Muscle layer of duodenum (tissue), 2 donors: ENCODE measurements around the gene PAX5.

ENCODE experiments used
- H3K27ac ChIP-seq: one replicate; pipeline ENCODE4 v1.7.0; 2013; ENCODE audit warnings: mild to moderate bottlenecking, low read length
- H3K27me3 ChIP-seq: one replicate; pipeline ENCODE4 v1.7.0; 2013; ENCODE audit warnings: low read depth, mild to moderate bottlenecking, control low read depth, low read length
- H3K36me3 ChIP-seq, 2 donors: one replicate each; pipeline ENCODE4 v1.7.0; 2013; ENCODE audit warnings: low read length in 2 of 2, control low read depth in 1 of 2, mild to moderate bottlenecking in 1 of 2; ENCODE audit not compliant: insufficient read depth in 2 of 2, control insufficient read depth in 1 of 2
- H3K4me1 ChIP-seq, 2 donors: one replicate each; pipeline ENCODE4 v1.7.0; 2013; ENCODE audit warnings: low read length in 2 of 2, mild to moderate bottlenecking in 2 of 2, control low read depth in 1 of 2, moderate library complexity in 1 of 2; ENCODE audit not compliant: insufficient read depth in 2 of 2, control insufficient read depth in 1 of 2
- H3K4me3 ChIP-seq, 2 donors: one replicate each; pipeline ENCODE4 v1.7.0; 2013; ENCODE audit warnings: low read length in 2 of 2, low read depth in 1 of 2, mild to moderate bottlenecking in 1 of 2
- H3K9me3 ChIP-seq, 2 donors: one replicate each; pipeline ENCODE4 v1.7.0; 2013; ENCODE audit warnings: low read length in 2 of 2, control low read depth in 1 of 2, mild to moderate bottlenecking in 1 of 2; ENCODE audit not compliant: control insufficient read depth in 1 of 2
- donor health status: healthy.

The PAX5 gene

DNA sequence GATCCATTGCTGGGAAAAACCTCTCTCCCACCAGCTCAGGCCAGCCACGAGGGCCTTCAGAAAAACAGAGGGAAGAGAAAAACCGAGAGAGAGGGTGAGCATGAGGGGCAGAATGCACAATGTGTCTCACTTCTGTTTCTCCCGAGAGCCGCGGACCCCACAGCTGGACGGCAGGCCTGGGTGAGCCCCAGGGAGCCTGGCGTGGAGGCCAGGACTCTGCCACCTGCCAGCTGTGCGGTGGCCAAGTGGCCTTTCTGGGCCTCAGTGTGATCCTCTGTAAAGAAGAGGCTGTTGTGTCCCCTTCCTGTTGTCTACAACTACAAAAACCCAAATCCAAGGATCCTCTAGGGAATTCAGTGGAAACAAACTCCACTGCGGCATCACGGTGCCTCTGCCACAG, 179.3 kb downstream of the PAX5 start:
- Histone ChIP-seq H3K9me3 (no peaks in the 10 kb centered on the region), H3K4me1 (no peaks in the 10 kb centered on the region), H3K27ac (no peak overlapping the region), H3K4me3 (no peak overlapping the region), H3K27me3 (no peaks in the 10 kb centered on the region), H3K36me3 (no peaks in the 10 kb centered on the region)

DNA sequence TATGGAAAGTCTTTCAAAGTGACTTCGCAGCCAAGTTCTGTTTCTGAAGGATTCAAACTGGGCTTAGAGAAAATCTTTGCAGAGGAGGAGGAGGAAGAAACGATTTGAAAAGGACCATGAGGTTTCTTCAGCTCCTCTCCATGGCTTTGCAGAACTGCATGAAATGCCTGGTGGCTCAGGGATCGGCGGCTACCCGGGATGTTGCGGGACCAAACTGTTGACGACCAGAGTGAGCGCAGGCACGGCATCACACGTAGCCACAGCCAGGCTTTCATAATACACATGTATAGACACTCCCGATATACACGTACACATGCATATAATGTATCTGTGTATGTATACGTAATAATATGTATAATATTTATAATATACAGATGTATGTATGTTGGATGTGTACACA, 180.0 kb downstream of the PAX5 start:
- H3K27me3 ChIP-seq: no peaks in the 10 kb centered on the region
- H3K4me3 ChIP-seq: no peak overlapping the region
- H3K27ac ChIP-seq: no peak overlapping the region
- no peaks in the 10 kb centered on the region for H3K36me3 ChIP-seq
- H3K4me1 ChIP-seq: no peaks in the 10 kb centered on the region
- H3K9me3 ChIP-seq: no peaks in the 10 kb centered on the region

DNA sequence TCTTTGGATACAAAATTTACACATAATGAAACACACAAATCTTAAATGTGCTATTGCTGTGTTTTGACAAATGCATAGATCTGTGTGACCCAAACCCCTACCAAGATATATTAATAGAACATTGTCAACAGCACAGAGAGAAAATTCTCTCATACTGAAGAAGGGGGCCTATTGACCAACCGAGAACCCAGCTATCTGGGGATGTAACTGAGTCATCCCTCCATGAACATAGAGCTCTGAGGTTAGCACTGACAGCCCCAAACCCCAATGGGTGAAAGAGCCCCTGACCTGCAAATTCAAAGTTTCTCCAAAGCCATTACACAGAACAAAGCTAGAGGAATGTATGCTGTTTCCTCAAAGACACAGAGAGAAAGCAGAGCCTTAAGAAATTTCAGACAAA, 180.8 kb downstream of the PAX5 start:
- H3K27ac ChIP-seq: no peak overlapping the region

DNA sequence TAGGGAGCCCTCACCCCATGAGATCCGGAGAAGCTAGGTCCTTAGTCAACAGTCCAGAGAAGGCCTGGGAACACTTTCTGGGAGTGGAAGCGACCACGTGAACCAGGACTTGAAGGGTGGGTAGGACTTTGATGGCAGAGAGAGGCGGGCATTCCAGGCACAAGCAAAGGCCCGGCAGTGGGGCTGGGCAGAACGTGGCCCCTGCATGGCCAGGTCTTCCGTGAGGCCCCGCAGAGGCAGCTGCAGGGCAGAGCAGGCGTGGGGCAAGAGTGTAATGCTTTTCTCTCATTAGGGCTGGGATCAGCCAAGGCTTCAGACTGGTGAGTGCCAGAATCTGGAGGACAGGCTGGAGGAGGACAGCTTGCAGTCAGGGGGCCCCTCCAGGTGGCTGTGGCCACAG, 184.1 kb downstream of the PAX5 start:
- no peaks in the 10 kb centered on the region for H3K27me3 ChIP-seq
- H3K4me1 ChIP-seq: no peaks in the 10 kb centered on the region
- no peak overlapping the region for H3K27ac ChIP-seq
- no peaks in the 10 kb centered on the region for H3K36me3 ChIP-seq
- H3K4me3 ChIP-seq: no peak overlapping the region
- no peaks in the 10 kb centered on the region for H3K9me3 ChIP-seq

More for the DNA sequence above, 180.8 kb downstream of the PAX5 start:
- Histone ChIP-seq H3K9me3 (no peaks in the 10 kb centered on the region), H3K4me1 (no peaks in the 10 kb centered on the region), H3K27me3 (no peaks in the 10 kb centered on the region), H3K36me3 (no peaks in the 10 kb centered on the region), H3K4me3 (no peak overlapping the region)

DNA sequence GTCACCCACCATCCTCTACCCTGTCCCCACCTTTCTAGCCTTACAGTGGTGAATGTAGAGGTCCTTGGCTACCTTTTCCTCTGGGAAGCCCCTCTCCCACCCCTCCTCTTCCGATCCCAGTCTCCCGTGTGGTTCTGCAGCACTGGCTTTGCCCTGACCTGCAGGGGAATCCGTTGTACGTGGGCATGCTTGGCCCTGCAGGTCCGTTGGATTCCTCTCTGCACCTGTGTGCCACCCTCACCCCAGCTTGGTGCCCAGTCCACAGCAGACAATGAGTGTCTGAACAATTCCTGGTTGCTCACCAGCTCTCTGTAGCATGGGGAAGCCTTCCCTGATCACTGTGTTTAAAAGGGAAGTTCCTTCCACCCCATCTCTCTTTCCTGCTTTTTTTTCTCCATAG, 185.1 kb downstream of the PAX5 start:
- Histone ChIP-seq H3K27ac (no peak overlapping the region), H3K27me3 (no peaks in the 10 kb centered on the region), H3K36me3 (no peaks in the 10 kb centered on the region), H3K4me1 (no peaks in the 10 kb centered on the region), H3K9me3 (no peaks in the 10 kb centered on the region), H3K4me3 (no peak overlapping the region)

DNA sequence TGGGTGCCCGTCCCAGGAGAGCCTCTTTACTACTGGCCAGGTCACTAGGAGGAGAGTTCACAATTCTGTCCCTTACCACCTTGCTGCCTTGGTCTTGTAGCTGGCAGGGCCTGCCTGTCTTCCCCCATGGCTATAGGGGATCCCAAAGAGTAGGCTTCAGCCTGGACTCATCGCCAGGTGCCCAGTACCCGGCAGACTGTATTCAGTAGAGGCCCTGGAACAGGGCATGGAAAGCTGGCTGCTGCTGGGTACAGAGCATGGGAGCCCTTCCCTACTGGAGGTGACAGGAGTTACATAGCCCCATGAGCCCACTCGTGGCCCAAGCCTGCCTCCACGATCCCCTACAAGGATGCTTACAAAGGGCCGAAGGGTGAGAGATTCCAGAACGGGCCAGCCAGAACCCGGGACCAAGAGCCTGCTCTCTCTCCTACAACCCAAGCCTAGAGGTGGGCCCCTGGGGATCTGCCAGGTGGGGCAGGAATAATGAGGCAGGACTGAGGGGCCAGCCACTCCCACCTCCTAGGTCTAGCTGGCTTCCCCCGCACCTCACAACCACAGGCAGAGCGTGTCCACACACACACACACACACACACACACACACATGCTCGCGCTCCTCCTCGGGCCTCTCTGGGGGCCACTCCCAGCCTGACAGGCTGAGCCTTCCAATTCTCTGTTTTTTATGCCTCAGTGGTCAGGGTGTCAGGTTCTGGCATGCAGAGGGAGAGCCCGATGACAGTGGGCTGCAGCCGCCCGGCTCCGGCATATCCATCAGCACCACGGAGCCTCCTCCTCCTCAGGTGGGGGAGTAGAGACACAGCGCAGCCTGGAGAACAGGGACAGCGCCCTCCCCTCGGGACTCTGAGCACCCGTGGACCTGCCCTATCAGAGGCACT, 186.0 kb downstream of the PAX5 start:
- H3K4me3 ChIP-seq: no peak overlapping the region
- no peak overlapping the region for H3K27ac ChIP-seq
- no peaks in the 10 kb centered on the region for H3K4me1 ChIP-seq
- H3K27me3 ChIP-seq: no peaks in the 10 kb centered on the region
- no peaks in the 10 kb centered on the region for H3K9me3 ChIP-seq
- H3K36me3 ChIP-seq: no peaks in the 10 kb centered on the region

DNA sequence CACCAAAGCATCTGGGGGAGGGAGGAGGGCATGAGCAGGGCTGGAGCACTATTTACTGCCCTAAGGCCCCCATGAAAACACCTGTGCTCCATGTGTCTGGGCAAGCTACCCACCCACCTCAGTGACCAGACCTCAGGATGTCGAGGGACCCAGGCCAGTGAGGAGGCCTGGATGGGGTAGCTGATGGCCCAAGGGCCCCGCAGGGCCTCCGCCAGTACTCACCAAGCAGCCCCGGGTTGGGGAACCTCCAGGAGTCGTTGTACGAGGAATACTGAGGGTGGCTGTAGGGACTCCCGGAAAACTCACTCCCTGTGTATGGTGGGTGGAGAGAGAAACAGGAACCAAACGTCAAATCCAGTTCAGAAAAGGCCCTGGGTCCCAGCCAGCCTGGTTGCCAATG, 187.4 kb downstream of the PAX5 start:
- Histone ChIP-seq H3K4me1 (no peaks in the 10 kb centered on the region), H3K27ac (no peak overlapping the region), H3K9me3 (no peaks in the 10 kb centered on the region), H3K27me3 (no peaks in the 10 kb centered on the region), H3K36me3 (no peaks in the 10 kb centered on the region), H3K4me3 (no peak overlapping the region)

DNA sequence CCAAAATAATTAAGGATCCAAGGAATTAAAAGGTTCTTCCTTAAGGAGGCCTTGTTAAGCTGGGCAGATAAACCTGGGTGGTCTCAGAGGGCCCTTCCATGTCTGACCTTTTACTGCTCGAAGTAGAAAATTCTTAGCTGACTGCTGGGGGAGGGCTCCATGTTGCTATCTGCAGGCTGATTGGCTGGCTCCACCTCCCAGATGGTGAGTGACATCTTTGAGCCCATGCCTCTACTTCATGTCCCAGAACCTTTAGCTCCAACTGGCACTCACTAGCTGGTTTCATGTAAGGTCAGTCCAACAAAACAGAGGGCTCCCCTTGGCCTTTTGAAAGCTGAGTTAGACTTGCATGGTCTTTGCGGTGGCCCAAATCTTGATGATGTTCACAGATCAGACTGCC, 188.2 kb downstream of the PAX5 start:
- H3K36me3 ChIP-seq: no peaks in the 10 kb centered on the region
- H3K9me3 ChIP-seq: no peaks in the 10 kb centered on the region
- no peaks in the 10 kb centered on the region for H3K4me1 ChIP-seq
- no peak overlapping the region for H3K27ac ChIP-seq
- no peaks in the 10 kb centered on the region for H3K27me3 ChIP-seq
- no peak overlapping the region for H3K4me3 ChIP-seq

DNA sequence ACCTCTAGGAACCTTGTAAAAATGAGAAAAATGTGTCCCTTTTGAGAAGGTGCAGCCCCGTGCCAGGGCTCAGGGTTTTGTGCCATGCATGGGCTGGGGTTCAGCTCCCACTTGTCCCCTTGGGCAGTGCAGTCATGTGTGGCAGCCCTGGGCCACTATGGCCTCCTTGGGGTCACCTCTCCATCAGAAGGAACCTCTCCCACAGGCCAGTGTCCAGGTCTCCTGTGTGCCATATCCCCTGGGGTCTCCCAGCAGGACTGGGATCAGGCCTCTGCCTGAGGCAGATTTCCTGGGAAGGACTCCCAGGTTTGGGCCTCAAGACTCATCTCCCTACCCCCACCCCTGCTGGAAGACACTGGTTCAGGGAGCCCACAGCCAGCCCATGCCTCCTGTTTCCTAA, 189.1 kb downstream of the PAX5 start:
- H3K4me1 ChIP-seq: no peaks in the 10 kb centered on the region
- no peaks in the 10 kb centered on the region for H3K36me3 ChIP-seq
- no peak overlapping the region for H3K27ac ChIP-seq
- no peaks in the 10 kb centered on the region for H3K9me3 ChIP-seq
- H3K4me3 ChIP-seq: no peak overlapping the region
- no peaks in the 10 kb centered on the region for H3K27me3 ChIP-seq

DNA sequence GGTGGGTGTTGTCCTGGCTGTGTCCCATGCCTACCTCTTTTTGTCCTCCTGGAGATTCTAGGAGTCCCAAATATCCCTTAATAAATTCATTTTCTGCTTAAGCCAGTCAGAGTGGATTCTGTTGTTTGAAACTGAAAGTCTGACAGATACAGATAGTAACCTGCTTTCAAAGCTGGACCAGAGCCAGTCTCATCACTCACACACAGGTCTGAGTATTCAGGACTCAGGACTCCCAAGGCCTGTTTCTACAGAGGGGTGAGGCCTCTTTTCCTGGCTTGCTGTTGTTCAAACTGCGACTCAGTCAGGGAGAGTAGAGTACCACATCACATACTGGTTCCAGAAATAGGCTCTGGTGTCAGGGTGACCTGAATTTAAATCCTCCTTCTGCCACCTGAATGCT, 190.1 kb downstream of the PAX5 start:
- H3K4me1 ChIP-seq: no peaks in the 10 kb centered on the region
- no peaks in the 10 kb centered on the region for H3K9me3 ChIP-seq
- H3K36me3 ChIP-seq: no peaks in the 10 kb centered on the region
- no peaks in the 10 kb centered on the region for H3K27me3 ChIP-seq
- no peak overlapping the region for H3K27ac ChIP-seq
- no peak overlapping the region for H3K4me3 ChIP-seq

DNA sequence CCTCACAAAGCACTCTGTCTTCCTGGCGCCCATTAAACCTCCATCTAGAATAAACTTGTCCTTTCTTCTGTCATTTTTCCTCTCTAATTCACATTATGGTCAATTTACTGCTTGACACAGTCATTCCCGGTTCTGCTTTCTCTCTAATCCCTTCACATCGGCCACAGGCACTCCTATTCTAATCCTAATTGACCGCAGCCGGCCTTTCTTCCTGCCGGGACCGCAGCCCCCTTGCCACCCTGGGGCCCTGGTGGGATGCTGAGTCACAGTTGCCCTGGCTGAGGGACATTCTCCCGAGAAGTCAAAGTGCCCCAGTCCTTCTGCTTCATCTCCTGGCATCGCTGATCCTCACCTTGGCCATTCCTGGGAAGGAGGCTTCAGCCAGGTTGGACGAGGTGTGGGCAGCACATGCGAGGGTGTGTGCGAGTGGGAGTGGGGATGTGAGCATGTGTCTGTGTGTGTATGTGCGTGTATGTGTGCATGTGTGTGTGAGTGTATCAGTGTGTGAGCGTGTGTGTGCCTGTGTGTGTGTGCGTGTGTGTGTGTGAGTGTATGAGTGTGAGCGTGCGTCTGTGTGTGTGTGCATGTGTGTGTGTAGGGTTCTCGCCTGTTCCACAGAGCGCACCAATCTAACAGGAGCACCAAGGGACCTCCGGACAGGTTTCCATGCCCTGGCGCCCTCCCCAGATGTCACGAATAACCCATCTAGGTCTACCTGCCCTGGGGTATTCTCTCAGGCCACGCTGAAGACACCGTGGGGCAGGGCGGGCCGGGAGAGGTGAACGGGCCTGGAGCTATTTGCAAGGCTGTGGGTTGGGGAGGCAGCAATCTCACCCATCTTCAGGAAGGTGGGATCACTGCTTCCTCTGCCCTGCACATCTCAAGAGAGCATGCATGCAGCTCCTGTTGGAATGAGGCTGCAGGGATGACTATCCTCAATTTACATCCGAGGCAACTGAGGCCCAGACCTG, 191.2 kb downstream of the PAX5 start:
- H3K9me3 ChIP-seq: no peaks in the 10 kb centered on the region
- no peak overlapping the region for H3K4me3 ChIP-seq
- no peaks in the 10 kb centered on the region for H3K27me3 ChIP-seq
- no peaks in the 10 kb centered on the region for H3K4me1 ChIP-seq
- H3K27ac ChIP-seq: no peak overlapping the region
- no peaks in the 10 kb centered on the region for H3K36me3 ChIP-seq
